ENCODE results near the gene LRBA. TPM values are rescaled to one million over a fixed set of nuclear protein-coding genes. Genes with fewer than 3 reads are reported as not detected.

Gene LRBA
- total RNA-seq, 3 donors from 2014 or later: 26.9 to 138 (median 93.7) TPM

GRCh38 chr4:150368667-150369066 lies 646.4 kb downstream of the LRBA start:
- intact Hi-C loops (cut with DNase I; ENCODE audit: low total_unique reads): no loop called here
- H3K27ac ChIP-seq: no peak overlapping the region
- no peaks in the 10 kb centered on the region for H3K9me3 ChIP-seq
- H3K4me1 ChIP-seq: no peaks in the 10 kb centered on the region
- no peak overlapping the region for H3K4me3 ChIP-seq
- TF ChIP-seq POLR2AphosphoS5 (IDR thresholded peaks at IDR 0.05) (no peak), POLR2A (IDR thresholded peaks at IDR 0.05) (no peak)
- TF ChIP-seq, protein P1, sequence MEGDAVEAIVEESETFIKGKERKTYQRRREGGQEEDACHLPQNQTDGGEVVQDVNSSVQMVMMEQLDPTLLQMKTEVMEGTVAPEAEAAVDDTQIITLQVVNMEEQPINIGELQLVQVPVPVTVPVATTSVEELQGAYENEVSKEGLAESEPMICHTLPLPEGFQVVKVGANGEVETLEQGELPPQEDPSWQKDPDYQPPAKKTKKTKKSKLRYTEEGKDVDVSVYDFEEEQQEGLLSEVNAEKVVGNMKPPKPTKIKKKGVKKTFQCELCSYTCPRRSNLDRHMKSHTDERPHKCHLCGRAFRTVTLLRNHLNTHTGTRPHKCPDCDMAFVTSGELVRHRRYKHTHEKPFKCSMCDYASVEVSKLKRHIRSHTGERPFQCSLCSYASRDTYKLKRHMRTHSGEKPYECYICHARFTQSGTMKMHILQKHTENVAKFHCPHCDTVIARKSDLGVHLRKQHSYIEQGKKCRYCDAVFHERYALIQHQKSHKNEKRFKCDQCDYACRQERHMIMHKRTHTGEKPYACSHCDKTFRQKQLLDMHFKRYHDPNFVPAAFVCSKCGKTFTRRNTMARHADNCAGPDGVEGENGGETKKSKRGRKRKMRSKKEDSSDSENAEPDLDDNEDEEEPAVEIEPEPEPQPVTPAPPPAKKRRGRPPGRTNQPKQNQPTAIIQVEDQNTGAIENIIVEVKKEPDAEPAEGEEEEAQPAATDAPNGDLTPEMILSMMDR (IDR thresholded peaks at IDR 0.05): no peak
- H3K36me3 ChIP-seq: no peaks in the 10 kb centered on the region
- H3K27me3 ChIP-seq: no peaks in the 10 kb centered on the region
- DNase-seq (ENCODE audit: low spot score in 2 of 2): no peak

DNA sequence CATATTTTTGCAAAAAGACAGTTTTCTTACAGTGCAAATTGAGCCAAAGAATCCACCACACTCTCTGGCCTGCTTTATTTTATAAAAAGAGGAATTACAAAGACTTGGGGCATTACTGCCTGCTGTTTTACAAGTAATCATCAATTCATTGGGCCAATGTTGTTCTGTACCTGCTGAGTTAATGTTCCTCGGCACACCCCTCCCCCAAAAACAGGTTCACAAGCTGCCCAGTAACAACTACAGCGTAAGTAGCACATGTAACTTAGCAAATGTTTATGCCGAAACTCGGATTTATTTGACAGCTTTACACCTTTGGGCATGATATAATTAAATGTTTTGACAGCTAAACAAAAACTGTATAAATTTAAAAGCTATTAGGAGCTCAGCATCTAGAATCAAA lies 647.8 kb downstream of the LRBA start:
- TF ChIP-seq POLR2A (IDR thresholded peaks at IDR 0.05) (no peak), POLR2AphosphoS5 (IDR thresholded peaks at IDR 0.05) (no peak)
- TF ChIP-seq, protein P1 (IDR thresholded peaks at IDR 0.05): no peak
- H3K4me3 ChIP-seq: no peak overlapping the region

GRCh38 chr4:150366487-150366999 lies 648.5 kb downstream of the LRBA start:
- H3K36me3 ChIP-seq: no peaks in the 10 kb centered on the region
- no peaks in the 10 kb centered on the region for H3K4me1 ChIP-seq
- no peaks in the 10 kb centered on the region for H3K27me3 ChIP-seq
- DNase-seq (ENCODE audit: low spot score in 2 of 2): no peak
- TF ChIP-seq, protein P1 (IDR thresholded peaks at IDR 0.05): no peak
- TF ChIP-seq POLR2A (IDR thresholded peaks at IDR 0.05) (no peak), POLR2AphosphoS5 (IDR thresholded peaks at IDR 0.05) (no peak)
- no peak overlapping the region for H3K4me3 ChIP-seq
- H3K9me3 ChIP-seq: no peaks in the 10 kb centered on the region
- H3K27ac ChIP-seq: no peak overlapping the region
- intact Hi-C loops (cut with DNase I; ENCODE audit: low total_unique reads): no loop called here

More for the DNA sequence above, 647.8 kb downstream of the LRBA start:
- H3K9me3 ChIP-seq: no peaks in the 10 kb centered on the region
- intact Hi-C loops (cut with DNase I; ENCODE audit: low total_unique reads): no loop called here
- no peak for DNase-seq (ENCODE audit: low spot score in 2 of 2)
- no peaks in the 10 kb centered on the region for H3K36me3 ChIP-seq
- H3K4me1 ChIP-seq: no peaks in the 10 kb centered on the region
- no peak overlapping the region for H3K27ac ChIP-seq
- no peaks in the 10 kb centered on the region for H3K27me3 ChIP-seq

GRCh38 chr4:150363721-150364688 lies 651.1 kb downstream of the LRBA start:
- no peak for TF ChIP-seq POLR2A (IDR thresholded peaks at IDR 0.05)
- TF ChIP-seq, protein P1 (IDR thresholded peaks at IDR 0.05): no peak
- no peak for TF ChIP-seq POLR2AphosphoS5 (IDR thresholded peaks at IDR 0.05)
- no peak for DNase-seq (ENCODE audit: low spot score in 2 of 2)
- no peaks in the 10 kb centered on the region for H3K4me1 ChIP-seq
- H3K4me3 ChIP-seq: no peak overlapping the region
- no peaks in the 10 kb centered on the region for H3K9me3 ChIP-seq
- intact Hi-C loops (cut with DNase I; ENCODE audit: low total_unique reads): no loop called here
- H3K27me3 ChIP-seq: no peaks in the 10 kb centered on the region
- H3K27ac ChIP-seq: no peak overlapping the region
- H3K36me3 ChIP-seq: no peaks in the 10 kb centered on the region

DNA sequence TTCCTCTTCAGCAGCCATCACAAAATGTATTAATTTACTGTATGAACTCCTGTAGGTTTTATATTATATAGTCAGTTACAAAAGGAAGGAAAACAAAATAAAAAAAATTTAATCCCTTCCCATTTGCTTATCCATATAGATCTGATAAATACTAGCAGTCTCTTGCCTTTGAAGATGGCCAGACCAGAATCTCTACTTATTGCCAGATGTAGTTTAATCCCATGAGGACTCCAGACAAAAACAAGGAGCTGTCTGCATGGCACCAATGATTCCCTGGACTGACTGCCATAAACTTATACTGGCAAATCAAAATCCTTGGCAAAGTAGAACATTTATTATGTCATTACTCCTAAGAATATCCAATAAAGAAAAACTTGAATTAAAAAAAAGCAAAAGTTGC lies 656.4 kb downstream of the LRBA start:
- TF ChIP-seq POLR2AphosphoS5 (IDR thresholded peaks at IDR 0.05) (no peak), POLR2A (IDR thresholded peaks at IDR 0.05) (no peak)
- TF ChIP-seq, protein P1 (IDR thresholded peaks at IDR 0.05): no peak
- no peak for DNase-seq (ENCODE audit: low spot score in 2 of 2)
- Histone ChIP-seq H3K36me3 (no peaks in the 10 kb centered on the region), H3K4me1 (no peaks in the 10 kb centered on the region), H3K9me3 (no peaks in the 10 kb centered on the region), H3K4me3 (no peak overlapping the region), H3K27me3 (no peaks in the 10 kb centered on the region), H3K27ac (no peak overlapping the region)
- intact Hi-C loops (cut with DNase I; ENCODE audit: low total_unique reads): no loop called here

All from breast epithelium (tissue), 4 donors.